GM21367 (cell line): ENCODE measurements around the gene REG4.
A peak's percentile ranks its signal among the peaks of the same experiment; 100 is the strongest.
"Not testable (repeated sequence)": the region's sequence is repeated elsewhere in the genome, so short reads cannot be mapped to it uniquely, and the experiment has no call there.

ENCODE experiments used
- ATAC-seq: cut with Tn5 transposase; IDR thresholded peaks from one replicate; pipeline ENCODE4 v1.9.1; 2021; ENCODE audit not compliant: unreplicated experiment

Gene REG4

GRCh38 chr1:119811387-119811786 is at the start of gene REG4:
TSS of gene REG4 (minus strand) at chr1:119811460. CDS start at chr1:119808769, 2,691 bp downstream.
- no peak for ATAC-seq

DNA sequence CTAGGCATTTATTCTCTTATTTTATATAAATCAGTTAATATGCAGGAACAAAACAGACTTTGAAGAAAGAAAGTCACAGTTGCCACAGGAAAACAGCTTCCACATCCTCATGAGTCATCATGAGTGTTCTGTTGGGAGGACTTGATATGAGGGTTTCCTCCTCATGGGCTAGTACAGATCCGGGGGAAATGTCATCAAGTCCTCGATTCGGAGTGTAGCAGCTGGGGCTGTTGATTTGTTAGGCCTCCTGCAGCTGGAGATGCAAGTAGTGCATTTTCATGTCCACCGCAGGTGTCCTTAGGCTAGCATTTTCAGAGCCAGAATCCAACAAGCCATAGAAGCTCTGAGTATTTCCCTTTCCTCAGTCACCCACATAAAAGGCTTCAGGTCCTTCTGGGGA is 48.4 kb upstream of the REG4 start:
- no peak for ATAC-seq

DNA sequence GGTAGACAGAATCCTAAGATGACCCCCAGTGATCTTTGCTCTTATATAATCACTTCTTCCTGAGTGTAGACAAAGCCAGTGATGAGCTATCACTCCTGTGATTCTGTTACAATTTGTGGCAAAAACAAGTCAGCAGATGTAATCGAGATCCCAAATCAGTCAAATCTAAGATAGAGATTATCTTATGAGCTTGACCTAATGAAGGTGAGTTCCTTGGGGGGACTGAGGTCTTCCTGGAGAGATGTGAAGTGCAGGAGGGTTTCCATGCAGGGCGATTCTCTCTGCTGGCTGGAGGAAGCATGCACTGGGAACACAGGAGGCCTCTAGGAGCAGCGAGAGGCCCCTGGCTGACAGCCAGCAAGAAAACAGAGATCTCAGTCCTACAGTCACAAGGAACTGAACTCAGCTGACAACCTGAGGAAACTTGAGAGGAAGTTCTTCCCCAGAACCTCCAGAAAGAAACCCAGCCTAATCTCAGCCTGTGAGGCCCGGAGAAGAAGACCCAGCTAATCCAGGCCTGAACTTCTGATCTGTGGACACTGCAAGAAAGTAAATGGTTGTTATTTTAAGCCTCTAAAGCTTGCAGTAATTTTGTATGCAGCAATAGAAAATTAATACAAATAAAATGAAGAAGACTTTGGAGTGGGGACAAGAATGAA is 47.4 kb upstream of the REG4 start:
- not testable (repeated sequence) for ATAC-seq

DNA sequence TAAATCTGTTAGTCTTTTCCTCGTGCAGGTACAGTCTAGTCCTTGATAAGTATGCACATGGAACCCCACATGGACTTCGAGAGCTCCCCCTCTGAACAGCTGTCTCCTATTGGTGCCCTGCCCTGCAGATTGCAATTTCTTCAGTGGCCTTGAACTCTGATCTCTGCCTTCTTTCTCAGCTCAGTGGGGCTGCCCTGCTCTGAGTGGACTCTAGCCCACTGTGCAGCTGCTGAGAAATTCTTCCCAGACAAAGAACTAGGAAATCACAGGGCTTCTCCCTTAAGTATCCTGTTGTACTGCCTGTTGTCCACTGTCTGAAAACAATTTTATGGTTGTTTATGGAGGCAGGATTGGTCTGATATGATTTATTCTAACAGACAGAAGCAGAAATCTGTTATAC is 46.9 kb upstream of the REG4 start:
- no peak for ATAC-seq

DNA sequence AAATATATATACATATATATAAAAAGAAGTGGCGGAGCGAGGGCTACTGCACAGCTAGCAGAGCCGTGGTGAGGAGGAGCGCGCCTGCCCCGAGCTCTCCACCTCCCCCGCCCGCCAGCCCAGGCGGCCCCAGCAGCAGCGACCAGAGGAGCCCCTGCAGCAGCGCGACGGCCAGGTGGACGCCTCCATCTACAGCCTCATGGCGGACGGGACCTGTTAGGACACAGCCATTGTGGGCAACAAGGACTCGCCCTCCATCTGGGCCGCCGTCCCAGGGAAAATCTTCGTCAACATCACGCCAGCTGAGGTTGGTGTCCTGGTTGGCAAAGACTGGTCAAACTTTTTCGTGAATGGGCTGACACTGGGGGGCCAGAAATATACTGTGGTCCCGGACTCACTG is 41.9 kb upstream of the REG4 start:
- no peak for ATAC-seq

DNA sequence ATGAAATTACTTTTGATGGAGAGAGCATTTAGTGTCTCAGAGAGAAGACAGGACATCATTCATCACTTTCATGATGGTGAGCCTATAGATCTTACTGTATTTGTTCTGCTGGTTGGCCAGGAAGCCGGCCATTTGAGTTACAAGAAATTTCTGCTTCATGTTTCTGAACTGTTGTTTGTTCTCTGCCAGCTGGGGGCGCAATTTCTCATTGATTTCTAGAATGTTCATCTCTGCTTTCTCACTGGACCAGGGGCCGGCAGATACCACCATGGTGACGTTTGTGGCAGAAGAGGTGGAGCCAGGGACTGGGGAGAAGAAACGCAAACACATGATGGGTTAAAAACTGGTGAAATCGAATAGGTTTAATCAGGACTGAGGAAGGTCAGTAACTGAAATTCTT is 32.9 kb upstream of the REG4 start:
- not testable (repeated sequence) for ATAC-seq

- ATAC-seq, result no peak
These were observed 30.0 kb upstream of the REG4 start for GRCh38 chr1:119841306-119841705.

- ATAC-seq, result no peak
These were observed 29.5 kb upstream of the REG4 start for GRCh38 chr1:119840745-119841144.

- ATAC-seq, result no peak
These were observed 27.0 kb upstream of the REG4 start for GRCh38 chr1:119838236-119838635.

DNA sequence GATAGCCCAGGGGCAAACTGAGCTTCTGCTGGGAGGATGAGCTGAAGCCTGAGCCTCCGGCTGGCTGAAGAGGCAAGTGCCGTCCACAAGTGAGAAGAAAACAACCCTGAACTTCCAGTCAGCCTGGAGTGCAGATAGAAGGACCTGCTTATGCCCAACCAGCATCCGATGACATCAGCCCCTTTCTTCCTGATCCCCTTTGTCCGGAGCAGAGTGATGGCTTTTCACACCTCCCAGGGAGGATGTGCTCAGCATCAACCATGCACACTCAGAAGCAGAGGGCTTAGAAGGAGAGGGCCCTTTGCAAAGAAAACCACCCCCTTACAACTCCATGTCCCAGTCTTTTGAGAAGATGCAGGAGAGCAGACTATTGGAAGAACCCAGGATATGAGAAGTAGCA is 23.7 kb upstream of the REG4 start:
- ATAC-seq, result no peak

- ATAC-seq, result no peak
These were observed 19.8 kb upstream of the REG4 start for GRCh38 chr1:119831027-119831426.

DNA sequence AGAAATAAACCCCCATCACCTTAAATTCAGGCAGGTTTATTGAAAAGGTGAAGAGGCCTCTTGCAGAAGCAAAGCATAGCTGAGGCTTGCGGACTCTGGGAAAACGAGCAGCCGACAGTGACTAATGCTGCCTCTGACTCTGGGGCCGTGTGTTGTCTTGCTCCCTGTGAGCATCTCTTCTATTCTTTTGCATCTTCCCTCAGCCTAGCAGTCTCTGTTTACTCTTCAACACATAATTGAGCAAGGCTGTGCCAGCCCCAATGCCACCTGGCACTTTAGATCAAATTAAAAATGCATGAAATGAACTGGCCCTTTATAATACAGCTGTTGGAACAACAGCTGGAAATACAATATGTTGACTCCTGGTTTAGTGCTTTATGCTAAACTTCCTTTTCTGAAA is 18.4 kb upstream of the REG4 start:
- no peak for ATAC-seq

DNA sequence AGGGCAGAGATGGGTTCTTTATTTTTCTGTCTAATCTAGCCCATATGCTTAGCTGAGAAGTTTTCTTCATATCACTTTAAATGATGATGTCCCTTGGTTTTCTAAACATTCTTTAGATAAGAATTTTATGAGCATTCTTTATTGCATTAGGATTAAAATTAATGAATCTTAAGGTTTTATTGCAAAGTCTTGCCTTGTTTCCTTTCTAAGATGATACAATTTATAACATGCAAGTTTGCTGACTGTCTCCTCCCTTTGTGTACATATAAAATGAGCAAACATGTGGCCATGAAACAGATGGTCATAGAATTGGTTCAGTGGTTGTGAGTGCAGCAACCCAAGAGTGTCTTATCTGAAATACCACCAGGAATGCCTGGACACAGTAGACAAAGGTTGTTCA is 17.7 kb upstream of the REG4 start:
- ATAC-seq, result not testable (repeated sequence)

DNA sequence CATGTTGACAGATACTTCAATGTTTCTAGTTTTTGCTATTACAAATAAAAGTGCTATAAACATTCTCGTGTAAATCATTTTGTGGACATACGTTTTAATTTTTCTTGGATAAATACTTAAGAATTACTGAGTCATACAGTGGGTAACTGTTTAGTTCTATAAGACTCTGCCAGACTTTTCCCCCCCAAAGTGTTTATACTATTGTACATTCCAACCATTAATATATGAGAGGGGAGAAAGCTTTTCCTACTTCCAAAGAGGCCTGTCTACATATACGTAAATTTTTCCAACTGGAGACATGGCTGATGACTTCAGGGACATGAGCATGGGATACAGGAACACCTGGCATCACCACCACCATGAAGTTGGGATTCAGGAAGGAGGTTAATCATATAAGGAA is 17.0 kb upstream of the REG4 start:
- no peak for ATAC-seq

DNA sequence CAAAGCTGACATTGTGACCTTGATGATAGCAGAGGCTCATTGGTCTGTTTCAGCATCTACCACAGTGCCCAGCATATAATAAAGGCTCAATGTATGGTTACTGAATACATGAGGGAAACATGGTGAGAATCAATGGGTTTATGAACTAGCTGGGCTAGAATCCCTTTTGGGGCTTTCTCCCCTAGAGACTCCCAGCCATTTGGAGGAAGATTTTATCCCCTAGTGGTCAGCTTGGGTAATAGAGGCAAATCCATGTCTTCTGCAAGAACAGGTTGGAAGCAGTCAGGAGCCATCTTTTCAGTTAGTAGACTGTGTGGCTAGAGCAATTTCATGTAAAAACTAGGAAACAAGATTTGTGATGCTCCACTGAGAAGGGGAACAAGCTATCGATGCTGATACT is 15.8 kb upstream of the REG4 start:
- no peak for ATAC-seq

- ATAC-seq, result no peak
These were observed 11.1 kb upstream of the REG4 start for GRCh38 chr1:119822406-119822805.

GRCh38 chr1:119818181-119818580 is 6.9 kb upstream of the REG4 start:
- ATAC-seq, result no peak

DNA sequence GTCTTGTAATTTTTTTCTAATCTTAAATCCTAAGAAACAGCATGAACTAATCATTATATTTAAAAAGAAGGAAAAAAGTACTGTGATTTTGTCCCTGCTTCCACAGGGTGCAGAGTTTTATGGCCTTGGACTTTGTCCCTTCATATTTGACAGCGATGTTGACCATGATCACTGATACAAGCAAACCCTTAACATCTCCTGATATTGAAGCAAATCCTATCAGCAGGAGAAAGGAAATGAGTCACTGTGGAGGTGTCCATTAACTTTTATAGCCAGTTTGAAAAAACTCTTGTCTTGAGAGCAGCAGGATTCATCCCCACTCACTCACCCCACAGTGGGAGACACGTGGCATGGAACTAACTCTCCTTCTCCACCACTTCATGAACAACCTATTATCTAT is 5.1 kb upstream of the REG4 start:
- no peak for ATAC-seq

DNA sequence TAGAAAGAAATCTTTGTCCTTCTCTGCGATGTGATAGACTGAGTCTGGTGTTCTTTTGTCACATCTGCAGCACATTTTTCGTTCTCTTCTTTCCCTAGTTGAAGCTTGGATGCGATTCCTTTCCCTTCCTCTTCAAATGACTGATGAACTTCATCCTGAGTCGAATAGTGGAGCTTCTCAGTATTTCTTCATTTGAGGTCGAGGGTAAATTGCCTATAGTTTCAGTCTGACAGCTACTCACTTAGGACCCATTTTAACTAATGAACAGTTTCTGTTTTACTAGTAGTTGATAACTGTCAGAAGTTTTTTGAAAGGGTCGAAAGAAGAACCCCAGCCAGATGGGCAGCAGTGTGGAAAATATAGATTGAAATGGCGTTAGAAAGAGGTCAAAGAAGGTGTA is 4.7 kb upstream of the REG4 start:
- no peak for ATAC-seq

GRCh38 chr1:119815361-119815760 is 4.1 kb upstream of the REG4 start:
- ATAC-seq, result no peak

DNA sequence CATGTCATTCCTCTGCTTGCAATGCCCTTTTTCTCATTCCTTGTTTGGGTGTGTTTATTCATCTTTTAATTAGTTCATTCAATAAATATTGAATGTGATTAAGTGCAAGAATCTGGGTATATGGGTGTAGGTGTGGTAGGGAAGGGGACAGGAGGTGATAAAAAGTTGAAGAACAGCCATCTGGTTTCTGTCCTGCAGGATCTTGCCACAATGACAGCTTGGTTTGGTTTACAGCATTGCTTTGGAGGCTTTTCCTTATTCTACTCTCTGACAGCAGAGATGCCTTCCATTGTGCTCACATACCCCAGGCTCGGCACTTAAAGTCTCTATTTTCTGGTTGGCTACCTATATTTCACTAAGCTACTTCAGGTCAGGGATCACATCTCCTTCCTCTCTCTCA is 3.0 kb upstream of the REG4 start:
- no peak for ATAC-seq

DNA sequence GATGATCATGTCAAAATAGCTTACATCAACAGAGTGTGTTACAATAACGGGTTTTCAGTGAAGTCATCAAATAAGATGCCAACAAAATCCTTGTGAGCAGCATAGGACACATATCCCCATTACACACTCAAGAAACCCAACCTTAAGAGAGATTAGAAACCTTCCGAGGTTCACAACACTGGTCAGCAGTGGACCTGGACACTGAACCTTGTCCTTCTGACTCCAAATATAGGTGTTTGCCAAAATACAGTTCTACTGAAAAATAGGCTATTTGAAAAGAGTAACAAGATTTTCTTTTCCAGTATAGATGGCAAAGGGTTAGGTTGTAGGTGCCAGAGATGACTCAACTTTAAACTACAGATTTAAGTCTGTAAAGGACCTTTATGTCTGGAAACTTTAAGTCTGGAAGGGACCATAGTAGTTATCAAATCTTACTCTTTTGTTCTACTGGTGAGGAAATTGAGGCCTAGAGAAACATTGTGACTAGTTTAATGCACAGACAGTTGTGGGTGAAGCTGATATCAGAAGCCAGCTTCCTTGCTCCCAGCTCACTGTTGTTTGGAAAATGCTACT is 811 bp upstream of the REG4 start:
- ATAC-seq, result no peak

DNA sequence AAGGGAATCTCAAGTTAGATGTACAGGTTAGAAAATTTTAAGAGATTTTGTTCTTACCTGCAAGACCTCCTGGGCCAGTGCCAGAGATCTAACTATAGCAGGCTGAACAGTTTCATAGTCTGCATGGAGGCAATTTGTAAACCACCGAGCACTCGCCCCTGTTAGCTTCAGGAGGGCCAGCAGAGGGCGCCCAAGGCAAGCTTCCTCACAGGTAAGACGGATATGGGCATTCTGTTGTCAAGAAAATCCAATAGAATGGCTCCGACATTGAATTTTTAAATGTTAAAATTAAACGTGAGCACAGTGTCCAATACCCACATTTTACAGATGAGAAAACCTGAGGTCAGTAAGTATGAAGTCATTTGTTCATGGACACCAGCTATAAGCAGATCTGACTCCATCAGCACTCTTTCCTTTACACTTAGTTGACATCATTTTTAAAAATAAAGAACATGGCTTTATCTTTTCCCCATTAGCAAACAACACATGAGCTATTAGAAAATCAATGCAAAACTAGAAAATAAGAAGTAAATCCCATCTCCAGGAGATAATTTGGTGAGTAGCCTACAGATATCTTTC is 2.2 kb downstream of the REG4 start:
- ATAC-seq, result peak; percentile 65
